GM12865 (cell line): ENCODE results near the gene MAP4K4.

Experiments used
- DNase-seq: peaks from one replicate; pipeline ENCODE4 v3.0.0; 2010; ENCODE audit warnings: low read depth
- H3K4me3 ChIP-seq: 2 replicates; pipeline ENCODE4 v1.5.1; 2011; ENCODE audit warnings: mild to moderate bottlenecking, low read depth, low read length, control low read depth
- TF ChIP-seq, protein P1 (sequence below): IDR thresholded peaks from 2 replicates; pipeline ENCODE4 v1.5.1; 2011; ENCODE audit warnings: low read length, control low read depth, low read depth, inconsistent platforms; ENCODE audit not compliant: insufficient read depth; ENCODE audit errors: missing control alignments

Gene MAP4K4

DNA sequence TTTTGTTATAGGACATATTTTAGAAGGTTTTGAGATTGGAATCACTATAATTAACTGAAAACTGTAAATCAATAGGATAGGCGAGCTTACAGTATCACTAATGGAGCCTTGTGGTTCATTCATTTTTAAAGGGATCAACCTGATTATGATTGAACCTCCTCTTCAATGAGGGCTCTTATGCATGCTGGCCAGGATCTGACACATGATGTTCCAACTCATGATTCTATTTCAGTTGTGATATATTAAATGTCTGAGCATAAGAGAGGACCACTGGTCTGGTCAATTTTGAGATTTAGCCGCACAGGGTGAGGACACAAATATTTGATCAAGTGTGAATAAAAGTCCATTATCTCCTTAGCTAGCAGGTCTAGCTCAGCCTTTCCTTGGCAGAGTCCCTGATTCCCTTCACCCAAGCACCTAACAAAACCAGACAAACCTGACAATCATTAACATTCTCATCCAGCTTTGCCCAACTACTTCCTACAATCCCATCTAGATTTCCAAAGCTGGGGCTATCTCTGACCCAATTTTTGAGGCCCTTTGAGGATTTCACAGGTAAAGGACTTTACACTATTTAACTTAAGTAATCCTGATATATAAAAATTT, 6.9 kb upstream of the MAP4K4 start:
- no peak for DNase-seq
- TF ChIP-seq, protein P1, sequence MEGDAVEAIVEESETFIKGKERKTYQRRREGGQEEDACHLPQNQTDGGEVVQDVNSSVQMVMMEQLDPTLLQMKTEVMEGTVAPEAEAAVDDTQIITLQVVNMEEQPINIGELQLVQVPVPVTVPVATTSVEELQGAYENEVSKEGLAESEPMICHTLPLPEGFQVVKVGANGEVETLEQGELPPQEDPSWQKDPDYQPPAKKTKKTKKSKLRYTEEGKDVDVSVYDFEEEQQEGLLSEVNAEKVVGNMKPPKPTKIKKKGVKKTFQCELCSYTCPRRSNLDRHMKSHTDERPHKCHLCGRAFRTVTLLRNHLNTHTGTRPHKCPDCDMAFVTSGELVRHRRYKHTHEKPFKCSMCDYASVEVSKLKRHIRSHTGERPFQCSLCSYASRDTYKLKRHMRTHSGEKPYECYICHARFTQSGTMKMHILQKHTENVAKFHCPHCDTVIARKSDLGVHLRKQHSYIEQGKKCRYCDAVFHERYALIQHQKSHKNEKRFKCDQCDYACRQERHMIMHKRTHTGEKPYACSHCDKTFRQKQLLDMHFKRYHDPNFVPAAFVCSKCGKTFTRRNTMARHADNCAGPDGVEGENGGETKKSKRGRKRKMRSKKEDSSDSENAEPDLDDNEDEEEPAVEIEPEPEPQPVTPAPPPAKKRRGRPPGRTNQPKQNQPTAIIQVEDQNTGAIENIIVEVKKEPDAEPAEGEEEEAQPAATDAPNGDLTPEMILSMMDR, result no peak
- H3K4me3 ChIP-seq, result no peak overlapping the region

DNA sequence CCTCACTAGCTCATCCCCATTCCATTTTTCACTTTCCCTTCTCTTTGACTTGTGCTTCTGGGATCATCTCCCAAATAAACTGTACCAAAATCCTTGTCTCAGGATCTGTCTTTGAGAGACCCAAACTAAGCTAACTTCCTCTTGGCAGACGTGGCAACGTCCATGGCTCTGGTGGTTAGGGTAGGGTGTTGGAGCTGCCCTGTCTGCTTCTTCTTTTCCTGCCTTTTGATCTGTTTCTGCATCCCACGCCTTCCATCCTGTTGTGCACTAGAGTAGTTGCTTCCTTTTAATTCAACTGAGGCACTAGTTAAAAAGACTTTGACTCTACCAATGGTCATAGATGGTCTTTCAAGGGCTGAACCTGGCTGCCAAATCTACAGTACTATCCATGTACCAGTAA, 5.5 kb upstream of the MAP4K4 start:
- TF ChIP-seq, protein P1, result no peak
- H3K4me3 ChIP-seq, result no peak overlapping the region
- DNase-seq, result no peak

DNA sequence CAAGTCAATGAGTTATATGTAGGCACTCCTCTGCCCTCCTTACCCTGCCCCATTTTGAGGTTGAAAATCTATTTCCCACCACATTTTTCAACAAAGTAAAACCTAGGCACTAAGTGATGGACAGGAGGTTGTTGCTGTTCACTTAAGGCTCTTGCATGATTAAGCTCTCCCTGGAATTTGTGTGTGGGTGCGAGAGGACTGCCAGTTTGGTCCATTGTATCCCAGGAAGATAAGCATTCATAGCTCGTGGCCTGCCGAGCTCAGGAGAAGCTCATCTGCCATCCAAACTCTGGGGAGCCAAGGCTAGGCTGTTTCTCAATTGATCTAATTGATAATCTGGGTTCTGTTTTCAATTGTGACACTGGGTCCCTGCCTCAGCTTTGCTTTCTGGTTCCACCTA, 4.7 kb upstream of the MAP4K4 start:
- H3K4me3 ChIP-seq, result no peak overlapping the region
- DNase-seq, result no peak
- TF ChIP-seq, protein P1, result no peak

DNA sequence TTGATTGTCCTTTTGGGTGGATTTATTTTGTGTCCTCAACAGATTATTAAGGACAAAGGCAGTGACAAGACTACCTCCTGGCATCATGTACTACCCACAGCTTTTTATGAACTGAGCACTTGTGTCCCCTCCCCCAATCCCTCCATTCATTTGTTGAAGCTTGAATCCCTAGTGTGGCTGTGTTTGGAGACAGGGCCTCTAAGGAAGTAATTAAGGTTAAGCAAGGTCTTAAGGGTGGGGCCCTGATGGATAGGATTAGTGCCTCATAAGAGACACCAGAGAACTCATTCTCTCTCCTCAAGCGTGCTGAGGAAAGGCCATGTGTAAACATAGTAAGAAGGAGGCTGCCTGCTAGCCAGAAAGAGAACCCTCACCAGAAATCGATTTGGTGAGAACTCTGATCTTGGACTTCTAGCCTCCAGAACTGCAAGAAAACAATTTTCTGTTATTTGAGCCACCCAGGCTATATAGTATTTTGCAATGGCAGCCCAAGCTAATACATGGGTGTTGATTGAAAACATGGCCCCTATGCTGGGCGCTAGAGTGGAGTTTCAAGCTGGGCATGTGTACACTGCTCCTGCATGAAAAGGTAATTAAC, 3.4 kb upstream of the MAP4K4 start:
- no peak for DNase-seq
- TF ChIP-seq, protein P1, result no peak
- H3K4me3 ChIP-seq, result no peak overlapping the region

DNA sequence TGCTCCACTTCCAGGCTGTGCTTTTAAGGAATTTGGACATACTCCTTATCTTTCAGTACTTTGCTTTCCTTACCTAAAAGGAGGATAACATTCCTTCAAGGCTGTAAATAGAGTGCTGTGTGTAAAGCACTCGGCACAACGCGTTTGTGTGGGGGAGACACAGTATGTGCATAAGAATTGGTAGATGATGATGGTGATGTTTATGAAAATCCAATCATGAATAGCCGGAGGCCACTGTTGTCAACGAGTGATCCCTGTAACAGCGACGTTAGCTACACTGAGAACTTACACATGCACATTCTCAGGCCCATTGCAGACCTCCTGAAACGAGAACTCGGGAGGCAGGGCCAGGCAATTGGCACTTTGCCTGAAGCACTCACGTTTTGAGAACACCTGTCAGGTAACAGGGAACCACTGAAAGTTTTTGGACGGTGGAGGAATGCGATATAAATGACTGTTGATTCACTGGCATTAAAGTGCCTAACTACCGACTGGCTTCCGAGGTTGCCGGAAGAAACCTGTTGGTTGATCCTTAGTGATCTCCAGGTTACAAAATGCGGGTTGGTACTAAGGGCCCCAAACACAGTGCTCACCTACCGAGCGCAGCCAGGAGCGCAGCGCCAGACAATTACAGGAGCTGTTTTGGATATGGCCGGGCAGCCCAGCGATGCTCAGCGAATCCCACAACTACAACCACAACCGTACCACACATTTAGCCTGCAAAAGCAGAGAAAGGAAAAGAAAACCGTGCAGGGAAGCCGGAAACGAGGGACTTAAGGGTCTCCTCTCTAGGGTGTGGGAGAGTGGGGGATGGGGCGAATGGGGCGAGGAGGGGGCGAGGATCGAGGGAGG, 1.0 kb upstream of the MAP4K4 start:
- peak overlapping the region; percentile 59 for H3K4me3 ChIP-seq
- TF ChIP-seq, protein P1, result no peak
- DNase-seq, result no peak

DNA sequence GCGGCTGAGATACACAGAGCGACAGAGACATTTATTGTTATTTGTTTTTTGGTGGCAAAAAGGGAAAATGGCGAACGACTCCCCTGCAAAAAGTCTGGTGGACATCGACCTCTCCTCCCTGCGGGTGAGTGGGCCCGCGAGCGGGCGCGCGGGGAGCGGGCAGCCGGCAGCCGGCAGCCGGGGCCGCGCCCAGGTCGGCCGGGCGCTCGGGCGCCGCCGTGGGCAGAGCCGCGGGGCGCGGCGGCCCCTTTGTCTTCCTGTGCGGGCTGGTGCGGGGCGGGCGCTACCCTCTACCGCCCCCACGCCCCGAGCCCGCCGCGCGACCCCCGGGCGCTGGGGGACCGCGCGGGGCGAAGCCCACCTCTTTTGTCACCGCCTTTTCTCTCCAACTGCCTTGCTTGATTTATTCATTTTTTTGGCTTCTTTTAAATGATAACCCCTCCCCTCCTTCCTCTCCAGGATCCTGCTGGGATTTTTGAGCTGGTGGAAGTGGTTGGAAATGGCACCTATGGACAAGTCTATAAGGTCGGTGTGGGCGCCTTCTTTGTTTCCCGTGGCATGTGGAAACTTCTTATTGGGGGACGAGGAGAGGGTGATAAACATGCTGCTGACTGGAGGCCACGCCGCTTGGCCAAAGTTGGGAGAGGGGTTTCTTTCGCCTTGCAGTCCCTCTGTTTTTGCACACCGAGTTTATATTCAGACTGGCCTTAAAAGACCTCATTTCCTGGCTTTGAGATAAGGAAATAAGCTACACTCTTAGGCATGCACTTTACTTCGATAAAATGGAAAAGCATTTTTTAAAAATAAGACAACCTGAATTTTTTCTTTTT, 722 bp downstream of the MAP4K4 start:
- TF ChIP-seq, protein P1, result no peak
- no peak for DNase-seq

More for the DNA sequence above, 722 bp downstream of the MAP4K4 start:
- H3K4me3 ChIP-seq, result peak overlapping the region; percentile 35
